Endodermal cell (in vitro differentiated cells): ENCODE measurements around the gene PRPSAP2. TPM values are rescaled to one million over a fixed set of nuclear protein-coding genes. Genes with fewer than 3 reads are reported as not detected.
A peak's percentile ranks its signal among the peaks of the same experiment; 100 is the strongest.

Experiments used
- DNase-seq: peaks from one replicate; pipeline ENCODE4 v3.0.0-alpha.2; 2017
- H3K27ac ChIP-seq: 2 replicates; pipeline ENCODE4 v1.5.1; 2013; ENCODE audit warnings: mild to moderate bottlenecking, low read depth, low read length, moderate library complexity
- H3K27me3 ChIP-seq: 2 replicates; pipeline ENCODE4 v1.6.1; 2013; ENCODE audit warnings: mild to moderate bottlenecking, low read length, moderate library complexity; ENCODE audit not compliant: insufficient read depth, control insufficient read depth, poor library complexity, severe bottlenecking
- H3K36me3 ChIP-seq: 2 replicates; pipeline ENCODE4 v1.7.0; 2013; ENCODE audit warnings: mild to moderate bottlenecking, low read length, moderate library complexity; ENCODE audit not compliant: control insufficient read depth, insufficient read depth
- H3K4me1 ChIP-seq: one replicate; pipeline ENCODE4 v1.7.0; 2013; ENCODE audit warnings: low read length; ENCODE audit not compliant: control insufficient read depth, insufficient read depth
- H3K4me3 ChIP-seq: 2 replicates; pipeline ENCODE4 v1.5.1; 2013; ENCODE audit warnings: mild to moderate bottlenecking, low read length, moderate library complexity
- H3K9ac ChIP-seq: 2 replicates; pipeline ENCODE4 v1.6.1; 2013; ENCODE audit warnings: mild to moderate bottlenecking, low read length, moderate library complexity; ENCODE audit not compliant: poor library complexity, severe bottlenecking; ENCODE audit errors: extremely low read depth
- H3K9me3 ChIP-seq: 2 replicates; pipeline ENCODE4 v1.6.1; 2013; ENCODE audit warnings: mild to moderate bottlenecking, low read length, moderate library complexity; ENCODE audit not compliant: control insufficient read depth
- H3K27ac Mint-ChIP-seq: 2 replicates; pipeline ENCODE4 v1.8.0; 2020; ENCODE audit warnings: mixed read lengths
- H3K27me3 Mint-ChIP-seq: 2 replicates; pipeline ENCODE4 v1.8.0; 2021; ENCODE audit warnings: mild to moderate bottlenecking, mixed read lengths; ENCODE audit not compliant: insufficient read depth
- H3K36me3 Mint-ChIP-seq: 2 replicates; pipeline ENCODE4 v1.8.0; 2020; ENCODE audit warnings: low read depth, mixed read lengths
- H3K4me1 Mint-ChIP-seq: 2 replicates; pipeline ENCODE4 v1.8.0; 2020; ENCODE audit warnings: mixed read lengths
- H3K4me3 Mint-ChIP-seq: 2 replicates; pipeline ENCODE4 v1.8.0; 2020; ENCODE audit warnings: mild to moderate bottlenecking, moderate library complexity, mixed read lengths
- H3K9me3 Mint-ChIP-seq: 2 replicates; pipeline ENCODE4 v1.8.0; 2020; ENCODE audit warnings: mild to moderate bottlenecking, mixed read lengths
- CTCF ChIP-seq: fragments of 200-600 bp; sonication (generic); conservative IDR thresholded peaks from 2 replicates; pipeline ENCODE4 v1.5.0; 2021; ENCODE audit warnings: antibody characterized with exemption, mild to moderate bottlenecking
- WGBS, 2 experiments: methylation state at CpG; one replicate each; pipeline versions ENCODE4 v1.1.5 to v1.1.7; 2013; ENCODE audit warnings: missing lambda C conversion rate in 2 of 2, mixed read lengths in 1 of 2; ENCODE audit not compliant: insufficient coverage in 1 of 2, insufficient read length in 1 of 2; 5-methylcytosine and 5-hydroxymethylcytosine counted together
- total RNA-seq, 2 donors: library from RNA; stranded (reverse); fragmentation: NEBNext Ultra II Directional in 1 of 2; extraction: Animal tissue kit (Norgen Biotek cat#: 25700) in 1 of 2; gene quantifications; 2 replicates in 1 of 2; 3 replicates in 1 of 2; pipeline ENCODE4 v1.2.1, GENCODE V29; 2021

The PRPSAP2 gene
- total RNA-seq, 2 donors from 2014 or later = 51.3 to 57.6 TPM

- TF ChIP-seq CTCF = no peak
- H3K4me3 Mint-ChIP-seq = no peak overlapping the region
- peak; percentile 60 for DNase-seq
- no peak overlapping the region for H3K9ac ChIP-seq
- peaks cover 7% of the 10 kb centered on the region for H3K4me1 Mint-ChIP-seq
- H3K36me3 Mint-ChIP-seq = no peaks in the 10 kb centered on the region
- H3K27ac ChIP-seq = no peak overlapping the region
- 89 to 93% methylated on average over 12 to 22 of the region's 22 CpGs for WGBS, 2 experiments
- H3K27ac Mint-ChIP-seq = no peak overlapping the region
- H3K4me3 ChIP-seq = no peak overlapping the region
- H3K27me3 Mint-ChIP-seq = no peaks in the 10 kb centered on the region
- H3K4me1 ChIP-seq = no peaks in the 10 kb centered on the region
- H3K9me3 Mint-ChIP-seq = no peaks in the 10 kb centered on the region
- H3K27me3 ChIP-seq = no peaks in the 10 kb centered on the region
- no peaks in the 10 kb centered on the region for H3K36me3 ChIP-seq
- no peaks in the 10 kb centered on the region for H3K9me3 ChIP-seq
These were observed 101.3 kb downstream of the PRPSAP2 start for GRCh38 chr17:18959071-18959844.

- H3K4me3 Mint-ChIP-seq = no peak overlapping the region
- 97 to 98% methylated on average over 5 of the region's 5 CpGs for WGBS, 2 experiments
These were observed 101.9 kb downstream of the PRPSAP2 start for GRCh38 chr17:18959845-18960240.

GRCh38 chr17:18960241-18960665, 102.3 kb downstream of the PRPSAP2 start:
- Histone ChIP-seq H3K9ac (no peak overlapping the region), H3K27me3 (no peaks in the 10 kb centered on the region), H3K4me3 (no peak overlapping the region), H3K4me1 (no peaks in the 10 kb centered on the region), H3K9me3 (no peaks in the 10 kb centered on the region), H3K36me3 (no peaks in the 10 kb centered on the region), H3K27ac (no peak overlapping the region)
- DNase-seq = no peak
- H3K27ac Mint-ChIP-seq = no peak overlapping the region
- WGBS, 2 experiments = 88 to 95% methylated on average over 10 to 15 of the region's 15 CpGs
- no peak for TF ChIP-seq CTCF
- peaks cover 7% of the 10 kb centered on the region for H3K4me1 Mint-ChIP-seq
- H3K36me3 Mint-ChIP-seq = no peaks in the 10 kb centered on the region
- no peaks in the 10 kb centered on the region for H3K9me3 Mint-ChIP-seq
- no peak overlapping the region for H3K4me3 Mint-ChIP-seq
- no peaks in the 10 kb centered on the region for H3K27me3 Mint-ChIP-seq

More at GRCh38 chr17:18959845-18960240, 101.9 kb downstream of the PRPSAP2 start:
- H3K36me3 Mint-ChIP-seq = no peaks in the 10 kb centered on the region
- Histone ChIP-seq H3K4me3 (no peak overlapping the region), H3K4me1 (no peaks in the 10 kb centered on the region), H3K9ac (no peak overlapping the region), H3K36me3 (no peaks in the 10 kb centered on the region), H3K9me3 (no peaks in the 10 kb centered on the region), H3K27me3 (no peaks in the 10 kb centered on the region), H3K27ac (no peak overlapping the region)
- no peak for TF ChIP-seq CTCF
- H3K27me3 Mint-ChIP-seq = no peaks in the 10 kb centered on the region
- DNase-seq = peak; percentile 40
- peaks cover 7% of the 10 kb centered on the region for H3K4me1 Mint-ChIP-seq
- no peaks in the 10 kb centered on the region for H3K9me3 Mint-ChIP-seq
- H3K27ac Mint-ChIP-seq = no peak overlapping the region
